ENCODE measurements around the gene CAPN12.

CAPN12 gene

DNA sequence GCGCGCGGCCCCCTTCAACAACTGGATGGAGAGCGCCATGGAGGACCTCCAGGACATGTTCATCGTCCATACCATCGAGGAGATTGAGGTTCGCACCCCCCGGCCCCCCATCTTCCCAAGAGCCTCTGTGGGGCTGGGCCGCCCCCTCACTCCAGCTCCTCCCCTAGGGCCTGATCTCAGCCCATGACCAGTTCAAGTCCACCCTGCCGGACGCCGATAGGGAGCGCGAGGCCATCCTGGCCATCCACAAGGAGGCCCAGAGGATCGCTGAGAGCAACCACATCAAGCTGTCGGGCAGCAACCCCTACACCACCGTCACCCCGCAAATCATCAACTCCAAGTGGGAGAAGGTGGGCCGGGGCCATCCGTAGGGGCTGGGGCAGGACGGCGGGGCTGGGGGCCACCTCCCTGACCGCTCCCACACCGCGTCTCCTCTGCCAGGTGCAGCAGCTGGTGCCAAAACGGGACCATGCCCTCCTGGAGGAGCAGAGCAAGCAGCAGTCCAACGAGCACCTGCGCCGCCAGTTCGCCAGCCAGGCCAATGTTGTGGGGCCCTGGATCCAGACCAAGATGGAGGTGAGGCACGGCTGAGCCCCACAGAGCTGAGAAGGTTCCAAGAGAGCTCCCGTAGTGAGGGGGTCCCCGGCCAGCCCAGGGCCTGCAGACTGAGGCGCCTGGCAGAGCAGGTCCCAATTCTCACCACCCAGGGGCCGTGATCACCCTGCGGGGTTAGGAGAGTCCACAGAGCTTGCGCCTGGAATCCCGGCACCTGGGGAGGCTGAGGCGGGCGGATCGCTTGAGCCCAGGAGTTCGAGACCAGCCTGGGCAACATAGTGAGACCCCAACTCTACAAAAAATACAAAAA is 20.1 kb downstream of the CAPN12 start:
- H3K27ac ChIP-seq = no peak overlapping the region

DNA sequence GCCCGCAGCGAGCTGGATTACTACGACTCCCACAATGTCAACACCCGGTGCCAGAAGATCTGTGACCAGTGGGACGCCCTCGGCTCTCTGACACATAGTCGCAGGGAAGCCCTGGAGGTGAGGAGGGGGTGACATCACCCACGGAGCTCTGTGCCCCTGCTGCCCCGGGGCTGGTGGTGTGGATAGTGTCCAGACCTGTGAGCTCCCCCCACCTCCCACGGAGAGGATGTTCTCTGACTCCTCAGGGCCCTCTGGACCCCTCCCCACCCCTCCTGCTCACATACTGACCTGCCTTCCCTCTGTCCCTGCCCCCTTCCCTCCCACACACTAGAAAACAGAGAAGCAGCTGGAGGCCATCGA is 20.7 kb downstream of the CAPN12 start:
- Histone ChIP-seq H3K27me3 (no peaks in the 10 kb centered on the region), H3K9me3 (no peaks in the 10 kb centered on the region), H3K36me3 (peaks cover 100% of the 10 kb centered on the region), H3K27ac (no peak overlapping the region), H3K4me1 (ENCODE audit: control insufficient read depth in 1 of 2, insufficient read depth in 1 of 2, low read depth in 1 of 2, low read length in 1 of 2) (no peaks in the 10 kb centered on the region), H3K4me3 (ENCODE audit: low read depth in 1 of 2, low read length in 1 of 2) (no peak overlapping the region)
- TF ChIP-seq, protein P1, sequence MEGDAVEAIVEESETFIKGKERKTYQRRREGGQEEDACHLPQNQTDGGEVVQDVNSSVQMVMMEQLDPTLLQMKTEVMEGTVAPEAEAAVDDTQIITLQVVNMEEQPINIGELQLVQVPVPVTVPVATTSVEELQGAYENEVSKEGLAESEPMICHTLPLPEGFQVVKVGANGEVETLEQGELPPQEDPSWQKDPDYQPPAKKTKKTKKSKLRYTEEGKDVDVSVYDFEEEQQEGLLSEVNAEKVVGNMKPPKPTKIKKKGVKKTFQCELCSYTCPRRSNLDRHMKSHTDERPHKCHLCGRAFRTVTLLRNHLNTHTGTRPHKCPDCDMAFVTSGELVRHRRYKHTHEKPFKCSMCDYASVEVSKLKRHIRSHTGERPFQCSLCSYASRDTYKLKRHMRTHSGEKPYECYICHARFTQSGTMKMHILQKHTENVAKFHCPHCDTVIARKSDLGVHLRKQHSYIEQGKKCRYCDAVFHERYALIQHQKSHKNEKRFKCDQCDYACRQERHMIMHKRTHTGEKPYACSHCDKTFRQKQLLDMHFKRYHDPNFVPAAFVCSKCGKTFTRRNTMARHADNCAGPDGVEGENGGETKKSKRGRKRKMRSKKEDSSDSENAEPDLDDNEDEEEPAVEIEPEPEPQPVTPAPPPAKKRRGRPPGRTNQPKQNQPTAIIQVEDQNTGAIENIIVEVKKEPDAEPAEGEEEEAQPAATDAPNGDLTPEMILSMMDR (IDR thresholded peaks at IDR 0.05) = no peak

More for the DNA sequence above, 20.1 kb downstream of the CAPN12 start:
- H3K27me3 ChIP-seq = no peaks in the 10 kb centered on the region
- no peaks in the 10 kb centered on the region for H3K4me1 ChIP-seq (ENCODE audit: control insufficient read depth in 1 of 2, insufficient read depth in 1 of 2, low read depth in 1 of 2, low read length in 1 of 2)
- peaks cover 100% of the 10 kb centered on the region for H3K36me3 ChIP-seq
- H3K4me3 ChIP-seq (ENCODE audit: low read depth in 1 of 2, low read length in 1 of 2) = no peak overlapping the region
- no peaks in the 10 kb centered on the region for H3K9me3 ChIP-seq
- TF ChIP-seq, protein P1 (IDR thresholded peaks at IDR 0.05) = no peak

DNA sequence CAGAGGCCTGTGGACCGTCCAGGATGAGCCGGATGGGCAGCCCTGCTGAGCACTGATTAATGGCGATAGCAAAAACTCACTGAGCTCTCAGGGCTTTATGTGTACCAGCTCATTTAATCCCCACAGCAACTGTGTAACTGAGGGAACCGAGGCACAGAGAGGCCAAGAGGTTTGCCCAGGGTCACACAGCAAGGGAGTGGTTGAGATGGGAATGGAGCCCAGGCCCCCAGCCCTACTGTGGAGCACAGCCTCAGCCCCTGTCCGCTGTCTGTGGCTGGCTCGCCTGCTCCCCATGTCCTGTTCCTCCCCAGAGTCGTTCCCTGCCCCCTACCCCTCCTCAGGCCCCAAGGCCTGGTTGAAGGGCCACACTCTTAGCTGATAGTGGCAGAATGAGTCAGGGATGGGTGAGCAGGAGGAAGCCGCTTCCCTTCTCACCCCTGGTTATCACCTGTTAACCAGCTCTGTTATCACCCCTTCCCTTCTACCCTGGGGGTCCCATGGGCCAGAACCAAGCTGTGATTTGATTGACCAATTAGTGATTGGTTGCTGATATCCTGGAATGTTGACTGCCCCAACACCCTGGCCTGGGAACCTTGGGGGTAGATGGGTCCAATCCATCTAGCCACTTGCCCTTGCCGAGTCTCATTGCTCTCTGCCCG is 21.2 kb downstream of the CAPN12 start:
- no peak overlapping the region for H3K27ac ChIP-seq
- no peaks in the 10 kb centered on the region for H3K27me3 ChIP-seq
- H3K36me3 ChIP-seq = peaks cover 100% of the 10 kb centered on the region
- H3K4me1 ChIP-seq (ENCODE audit: control insufficient read depth in 1 of 2, insufficient read depth in 1 of 2, low read depth in 1 of 2, low read length in 1 of 2) = no peaks in the 10 kb centered on the region
- H3K4me3 ChIP-seq (ENCODE audit: low read depth in 1 of 2, low read length in 1 of 2) = no peak overlapping the region
- TF ChIP-seq, protein P1 (IDR thresholded peaks at IDR 0.05) = no peak
- H3K9me3 ChIP-seq = no peaks in the 10 kb centered on the region

DNA sequence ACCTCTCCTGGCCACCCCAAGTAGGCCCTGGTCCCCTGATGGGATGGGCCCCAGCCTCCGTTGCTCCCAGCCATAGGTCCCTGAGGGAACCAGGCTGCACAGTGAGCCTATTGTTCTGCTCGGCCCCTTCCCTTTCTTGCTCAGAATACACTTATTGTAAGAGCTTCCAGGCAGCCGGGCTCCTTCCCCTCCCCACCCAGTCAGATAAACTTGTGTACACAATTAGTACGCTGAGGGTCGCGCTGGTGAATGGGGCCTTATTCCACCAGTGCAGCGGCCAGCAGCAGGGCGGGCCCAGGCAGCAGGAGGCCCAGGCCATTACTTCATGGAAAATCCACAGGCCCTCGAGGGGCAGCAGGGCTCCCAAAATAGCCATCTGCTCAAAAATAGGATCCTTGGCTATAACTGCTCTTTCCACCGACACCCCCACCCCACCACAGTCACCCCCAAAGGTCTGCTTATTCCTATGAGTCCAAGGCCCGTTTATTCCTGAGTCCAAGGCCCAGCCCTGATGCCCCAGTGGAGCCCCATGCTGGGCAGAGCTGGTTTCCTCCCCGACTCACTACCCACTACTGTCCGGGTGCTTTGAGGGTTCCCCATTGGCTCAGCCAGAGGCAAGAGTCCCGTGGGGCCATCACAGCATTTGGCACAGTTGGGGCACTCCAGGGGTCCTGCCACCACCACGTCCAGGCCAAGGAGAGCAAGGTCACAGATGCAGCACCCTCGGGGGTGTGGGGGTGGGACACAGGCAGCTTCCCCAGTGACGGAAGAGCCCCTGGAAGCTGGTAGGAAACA is 22.1 kb downstream of the CAPN12 start:
- H3K27me3 ChIP-seq = no peaks in the 10 kb centered on the region
- peaks cover 100% of the 10 kb centered on the region for H3K36me3 ChIP-seq
- TF ChIP-seq, protein P1 (IDR thresholded peaks at IDR 0.05) = no peak
- H3K4me1 ChIP-seq (ENCODE audit: control insufficient read depth in 1 of 2, insufficient read depth in 1 of 2, low read depth in 1 of 2, low read length in 1 of 2) = no peaks in the 10 kb centered on the region
- H3K27ac ChIP-seq = no peak overlapping the region
- no peaks in the 10 kb centered on the region for H3K9me3 ChIP-seq
- H3K4me3 ChIP-seq (ENCODE audit: low read depth in 1 of 2, low read length in 1 of 2) = no peak overlapping the region

DNA sequence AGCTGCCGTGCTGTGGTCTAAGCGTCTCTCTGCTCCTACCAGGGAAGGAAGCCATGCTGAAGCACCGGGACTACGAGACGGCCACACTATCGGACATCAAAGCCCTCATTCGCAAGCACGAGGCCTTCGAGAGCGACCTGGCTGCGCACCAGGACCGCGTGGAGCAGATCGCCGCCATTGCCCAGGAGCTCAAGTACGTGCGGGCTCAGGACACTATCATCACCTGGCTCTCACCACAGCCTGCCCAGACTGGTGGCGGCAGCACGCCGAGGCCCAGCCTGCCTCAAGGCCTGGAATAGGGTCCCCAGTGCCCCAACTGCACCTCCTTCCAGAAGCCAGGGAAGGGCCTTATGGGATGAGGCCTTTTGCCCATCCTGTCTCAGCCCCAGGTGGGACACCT is 22.8 kb downstream of the CAPN12 start:
- Histone ChIP-seq H3K27me3 (no peaks in the 10 kb centered on the region), H3K9me3 (no peaks in the 10 kb centered on the region), H3K4me3 (ENCODE audit: low read depth in 1 of 2, low read length in 1 of 2) (no peak overlapping the region), H3K27ac (no peak overlapping the region), H3K4me1 (ENCODE audit: control insufficient read depth in 1 of 2, insufficient read depth in 1 of 2, low read depth in 1 of 2, low read length in 1 of 2) (no peaks in the 10 kb centered on the region), H3K36me3 (peaks cover 100% of the 10 kb centered on the region)
- TF ChIP-seq, protein P1 (IDR thresholded peaks at IDR 0.05) = no peak
